ENCODE measurements around the gene GLRA3. TPM values are rescaled to one million over a fixed set of nuclear protein-coding genes. Genes with fewer than 3 reads are reported as not detected.

Gene GLRA3
- polyA plus RNA-seq, 1 donor from 2014 or later: 0.76 TPM

DNA sequence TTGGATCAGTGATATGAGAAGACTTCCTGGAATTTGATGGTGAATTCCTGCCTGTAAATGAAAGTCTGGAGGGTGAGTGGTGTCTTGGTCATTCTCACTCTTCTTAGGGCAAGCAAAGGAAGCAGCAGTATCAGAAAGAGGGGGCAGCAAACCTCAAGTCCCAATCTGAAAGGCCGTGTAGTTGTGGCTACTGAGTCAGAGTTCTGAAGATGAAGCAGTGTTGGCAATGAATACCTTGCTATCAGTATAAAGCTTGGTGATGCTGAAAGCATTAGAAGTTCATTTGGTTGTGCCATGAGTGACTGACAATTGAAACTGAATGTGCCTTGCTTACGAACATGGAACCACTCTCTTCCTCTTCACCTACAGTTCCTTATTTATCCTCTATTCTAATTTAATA is 35.0 kb upstream of the GLRA3 start:
- no peak for TF ChIP-seq EP300 (conservative IDR thresholded peaks at IDR 0.05; ENCODE audit: poor library complexity, severe bottlenecking)
- TF ChIP-seq POLR2AphosphoS5 (IDR thresholded peaks at IDR 0.05): no peak
- TF ChIP-seq SMC3 (conservative IDR thresholded peaks at IDR 0.05; ENCODE audit: poor library complexity): no peak
- no peak for TF ChIP-seq RAD21 (conservative IDR thresholded peaks at IDR 0.05)
- TF ChIP-seq TAF1 (IDR thresholded peaks at IDR 0.05; ENCODE audit: low read depth): no peak
- TF ChIP-seq CTCF (IDR thresholded peaks at IDR 0.05; ENCODE audit: poor library complexity, severe bottlenecking): no peak
- TF ChIP-seq EZH2 (IDR thresholded peaks at IDR 0.05; ENCODE audit: borderline replicate concordance, insufficient read depth, low read length, poor library complexity, severe bottlenecking): no peak
- TF ChIP-seq, protein P1, sequence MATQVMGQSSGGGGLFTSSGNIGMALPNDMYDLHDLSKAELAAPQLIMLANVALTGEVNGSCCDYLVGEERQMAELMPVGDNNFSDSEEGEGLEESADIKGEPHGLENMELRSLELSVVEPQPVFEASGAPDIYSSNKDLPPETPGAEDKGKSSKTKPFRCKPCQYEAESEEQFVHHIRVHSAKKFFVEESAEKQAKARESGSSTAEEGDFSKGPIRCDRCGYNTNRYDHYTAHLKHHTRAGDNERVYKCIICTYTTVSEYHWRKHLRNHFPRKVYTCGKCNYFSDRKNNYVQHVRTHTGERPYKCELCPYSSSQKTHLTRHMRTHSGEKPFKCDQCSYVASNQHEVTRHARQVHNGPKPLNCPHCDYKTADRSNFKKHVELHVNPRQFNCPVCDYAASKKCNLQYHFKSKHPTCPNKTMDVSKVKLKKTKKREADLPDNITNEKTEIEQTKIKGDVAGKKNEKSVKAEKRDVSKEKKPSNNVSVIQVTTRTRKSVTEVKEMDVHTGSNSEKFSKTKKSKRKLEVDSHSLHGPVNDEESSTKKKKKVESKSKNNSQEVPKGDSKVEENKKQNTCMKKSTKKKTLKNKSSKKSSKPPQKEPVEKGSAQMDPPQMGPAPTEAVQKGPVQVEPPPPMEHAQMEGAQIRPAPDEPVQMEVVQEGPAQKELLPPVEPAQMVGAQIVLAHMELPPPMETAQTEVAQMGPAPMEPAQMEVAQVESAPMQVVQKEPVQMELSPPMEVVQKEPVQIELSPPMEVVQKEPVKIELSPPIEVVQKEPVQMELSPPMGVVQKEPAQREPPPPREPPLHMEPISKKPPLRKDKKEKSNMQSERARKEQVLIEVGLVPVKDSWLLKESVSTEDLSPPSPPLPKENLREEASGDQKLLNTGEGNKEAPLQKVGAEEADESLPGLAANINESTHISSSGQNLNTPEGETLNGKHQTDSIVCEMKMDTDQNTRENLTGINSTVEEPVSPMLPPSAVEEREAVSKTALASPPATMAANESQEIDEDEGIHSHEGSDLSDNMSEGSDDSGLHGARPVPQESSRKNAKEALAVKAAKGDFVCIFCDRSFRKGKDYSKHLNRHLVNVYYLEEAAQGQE (IDR thresholded peaks at IDR 0.05; ENCODE audit: borderline replicate concordance): no peak
- no peak for TF ChIP-seq MXI1 (conservative IDR thresholded peaks at IDR 0.05; ENCODE audit: poor library complexity, severe bottlenecking)
- H2AFZ ChIP-seq (ENCODE audit: low read depth, low read length): no peak overlapping the region
- H3K27ac ChIP-seq (ENCODE audit: low read length): no peak overlapping the region
- H3K9ac ChIP-seq (ENCODE audit: low read length): no peak overlapping the region
- H4K20me1 ChIP-seq (ENCODE audit: insufficient read depth): no peaks in the 10 kb centered on the region
- no peak overlapping the region for H3K4me3 ChIP-seq (ENCODE audit: low read length)
- no peaks in the 10 kb centered on the region for H3K9me2 ChIP-seq (ENCODE audit: insufficient read depth, low read length)
- H3K27me3 ChIP-seq (ENCODE audit: insufficient read depth, low read depth, low read length): no peaks in the 10 kb centered on the region
- H3F3A ChIP-seq (ENCODE audit: insufficient read depth, low read length, poor library complexity, severe bottlenecking): no peaks in the 10 kb centered on the region
- H3K79me2 ChIP-seq (replicated peaks; ENCODE audit: insufficient read depth, low read length): no peaks in the 10 kb centered on the region
- no peaks in the 10 kb centered on the region for H3K9me3 ChIP-seq (ENCODE audit: low read length)
- H3K36me3 ChIP-seq (ENCODE audit: insufficient read depth, low read length): no peaks in the 10 kb centered on the region
- no peak overlapping the region for H3K4me2 ChIP-seq (ENCODE audit: low read length)

DNA sequence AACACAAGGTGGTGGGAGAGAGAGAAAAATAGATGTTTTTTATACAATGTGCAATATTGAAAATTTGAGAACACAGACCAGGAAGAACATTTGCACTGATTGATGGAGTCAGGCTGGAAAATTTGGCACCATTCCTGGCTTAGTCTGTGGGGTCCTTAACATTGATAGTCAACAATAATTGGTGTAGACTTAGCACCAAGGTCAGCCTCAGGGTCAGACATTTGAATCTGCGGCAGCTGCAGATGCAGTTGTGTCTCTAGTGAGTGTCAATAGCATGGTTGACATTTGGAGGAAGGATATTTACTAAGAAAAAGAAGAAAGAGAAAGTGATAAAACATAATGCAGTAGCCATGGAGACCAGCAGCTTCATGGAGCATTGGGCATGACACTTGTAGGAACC is 31.5 kb upstream of the GLRA3 start:
- Histone ChIP-seq H3K9me3 (ENCODE audit: low read length) (no peaks in the 10 kb centered on the region), H3K27me3 (ENCODE audit: insufficient read depth, low read depth, low read length) (no peaks in the 10 kb centered on the region), H2AFZ (ENCODE audit: low read depth, low read length) (no peak overlapping the region), H3K36me3 (ENCODE audit: insufficient read depth, low read length) (no peaks in the 10 kb centered on the region), H3F3A (ENCODE audit: insufficient read depth, low read length, poor library complexity, severe bottlenecking) (no peaks in the 10 kb centered on the region), H3K9me2 (ENCODE audit: insufficient read depth, low read length) (no peaks in the 10 kb centered on the region), H3K4me3 (ENCODE audit: low read length) (no peak overlapping the region), H4K20me1 (ENCODE audit: insufficient read depth) (no peaks in the 10 kb centered on the region), H3K79me2 (replicated peaks; ENCODE audit: insufficient read depth, low read length) (no peaks in the 10 kb centered on the region), H3K9ac (ENCODE audit: low read length) (no peak overlapping the region), H3K4me2 (ENCODE audit: low read length) (no peak overlapping the region), H3K27ac (ENCODE audit: low read length) (no peak overlapping the region)
- TF ChIP-seq MXI1 (conservative IDR thresholded peaks at IDR 0.05; ENCODE audit: poor library complexity, severe bottlenecking): no peak
- TF ChIP-seq RAD21 (conservative IDR thresholded peaks at IDR 0.05): no peak
- no peak for TF ChIP-seq SMC3 (conservative IDR thresholded peaks at IDR 0.05; ENCODE audit: poor library complexity)
- no peak for TF ChIP-seq CTCF (IDR thresholded peaks at IDR 0.05; ENCODE audit: poor library complexity, severe bottlenecking)
- TF ChIP-seq EZH2 (IDR thresholded peaks at IDR 0.05; ENCODE audit: borderline replicate concordance, insufficient read depth, low read length, poor library complexity, severe bottlenecking): no peak
- TF ChIP-seq POLR2AphosphoS5 (IDR thresholded peaks at IDR 0.05): no peak
- TF ChIP-seq EP300 (conservative IDR thresholded peaks at IDR 0.05; ENCODE audit: poor library complexity, severe bottlenecking): no peak
- TF ChIP-seq, protein P1 (IDR thresholded peaks at IDR 0.05; ENCODE audit: borderline replicate concordance): no peak
- no peak for TF ChIP-seq TAF1 (IDR thresholded peaks at IDR 0.05; ENCODE audit: low read depth)
